ENCODE measurements around the gene FATE1.

FATE1 gene

DNA sequence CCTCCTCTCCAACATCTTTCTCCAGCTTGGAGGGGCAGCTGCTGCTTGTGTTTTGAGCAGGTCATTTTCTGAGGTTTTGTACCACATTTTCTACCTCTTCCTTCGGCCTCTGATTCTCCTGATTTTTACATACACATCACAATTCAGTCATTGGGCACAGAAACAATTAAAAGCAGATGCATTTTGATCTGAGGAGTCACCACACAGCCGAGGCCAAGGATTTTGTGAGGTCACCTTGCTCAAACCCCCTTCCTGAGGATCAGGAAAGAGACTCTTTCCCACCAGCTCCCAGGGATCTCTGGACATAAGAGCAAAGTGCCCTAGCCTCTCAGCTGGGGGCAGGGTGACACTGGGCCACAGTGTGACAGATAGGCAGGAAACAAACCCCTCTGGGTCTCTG lies 5.4 kb upstream of the FATE1 start:
- H3K4me3 ChIP-seq (ENCODE audit: low read depth, low read length) = no peak overlapping the region
- no peak for DNase-seq (ENCODE audit: low read depth)
- TF ChIP-seq MYC (IDR thresholded peaks at IDR 0.05; ENCODE audit: low read depth, low read length) (no peak), POLR2A (IDR thresholded peaks at IDR 0.05; ENCODE audit: extremely low read depth, insufficient read length) (no peak)
- TF ChIP-seq, protein P1, sequence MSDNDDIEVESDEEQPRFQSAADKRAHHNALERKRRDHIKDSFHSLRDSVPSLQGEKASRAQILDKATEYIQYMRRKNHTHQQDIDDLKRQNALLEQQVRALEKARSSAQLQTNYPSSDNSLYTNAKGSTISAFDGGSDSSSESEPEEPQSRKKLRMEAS (IDR thresholded peaks at IDR 0.05; ENCODE audit: low read depth, low read length) = no peak
- TF ChIP-seq, protein P2, sequence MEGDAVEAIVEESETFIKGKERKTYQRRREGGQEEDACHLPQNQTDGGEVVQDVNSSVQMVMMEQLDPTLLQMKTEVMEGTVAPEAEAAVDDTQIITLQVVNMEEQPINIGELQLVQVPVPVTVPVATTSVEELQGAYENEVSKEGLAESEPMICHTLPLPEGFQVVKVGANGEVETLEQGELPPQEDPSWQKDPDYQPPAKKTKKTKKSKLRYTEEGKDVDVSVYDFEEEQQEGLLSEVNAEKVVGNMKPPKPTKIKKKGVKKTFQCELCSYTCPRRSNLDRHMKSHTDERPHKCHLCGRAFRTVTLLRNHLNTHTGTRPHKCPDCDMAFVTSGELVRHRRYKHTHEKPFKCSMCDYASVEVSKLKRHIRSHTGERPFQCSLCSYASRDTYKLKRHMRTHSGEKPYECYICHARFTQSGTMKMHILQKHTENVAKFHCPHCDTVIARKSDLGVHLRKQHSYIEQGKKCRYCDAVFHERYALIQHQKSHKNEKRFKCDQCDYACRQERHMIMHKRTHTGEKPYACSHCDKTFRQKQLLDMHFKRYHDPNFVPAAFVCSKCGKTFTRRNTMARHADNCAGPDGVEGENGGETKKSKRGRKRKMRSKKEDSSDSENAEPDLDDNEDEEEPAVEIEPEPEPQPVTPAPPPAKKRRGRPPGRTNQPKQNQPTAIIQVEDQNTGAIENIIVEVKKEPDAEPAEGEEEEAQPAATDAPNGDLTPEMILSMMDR (IDR thresholded peaks at IDR 0.05; ENCODE audit: low read depth, low read length) = no peak

DNA sequence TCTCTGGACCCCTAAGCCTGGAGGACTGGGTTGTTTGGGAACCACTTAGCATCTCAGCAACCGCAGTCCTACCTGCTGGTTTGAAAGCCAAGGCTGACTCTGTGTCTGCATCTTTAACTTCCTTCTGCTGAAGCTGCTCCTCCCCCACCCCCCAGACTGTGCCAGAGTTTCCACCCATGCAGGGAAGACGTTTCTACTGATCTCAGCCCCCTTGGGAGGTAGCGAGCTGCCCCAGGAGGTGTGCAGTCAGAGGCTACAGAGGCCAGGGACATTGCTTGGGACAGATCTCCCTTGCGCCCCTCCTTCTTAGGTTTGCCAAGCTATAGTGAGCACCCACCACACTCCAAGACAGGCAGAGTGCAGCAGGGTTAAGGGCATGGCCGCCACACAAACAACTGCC lies 4.7 kb upstream of the FATE1 start:
- H3K4me3 ChIP-seq (ENCODE audit: low read depth, low read length) = no peak overlapping the region
- DNase-seq (ENCODE audit: low read depth) = no peak
- TF ChIP-seq, protein P2 (IDR thresholded peaks at IDR 0.05; ENCODE audit: low read depth, low read length) = no peak
- TF ChIP-seq POLR2A (IDR thresholded peaks at IDR 0.05; ENCODE audit: extremely low read depth, insufficient read length) (no peak), MYC (IDR thresholded peaks at IDR 0.05; ENCODE audit: low read depth, low read length) (no peak)
- TF ChIP-seq, protein P1 (IDR thresholded peaks at IDR 0.05; ENCODE audit: low read depth, low read length) = no peak

DNA sequence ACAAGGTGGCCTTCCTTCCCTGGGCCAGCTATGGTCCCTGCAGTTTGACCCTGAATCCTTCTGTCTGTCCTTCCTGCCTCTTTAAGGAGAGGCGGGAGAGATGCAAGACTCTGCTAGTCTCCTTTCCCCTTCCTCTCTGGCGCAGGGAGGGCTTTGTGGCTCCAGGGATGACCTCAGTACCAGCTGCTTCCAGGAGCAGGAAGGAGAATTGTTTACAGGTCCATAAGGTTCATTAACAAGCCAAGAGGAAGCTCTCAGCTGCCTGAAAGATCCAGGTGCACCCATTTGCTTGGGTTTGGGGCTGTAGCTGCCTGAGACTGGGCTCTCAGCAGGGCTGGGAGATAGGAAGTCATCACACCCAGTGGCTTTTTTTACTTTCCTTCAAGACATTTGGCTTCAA lies 4.0 kb upstream of the FATE1 start:
- no peak for DNase-seq (ENCODE audit: low read depth)
- TF ChIP-seq, protein P2 (IDR thresholded peaks at IDR 0.05; ENCODE audit: low read depth, low read length) = no peak
- no peak for TF ChIP-seq POLR2A (IDR thresholded peaks at IDR 0.05; ENCODE audit: extremely low read depth, insufficient read length)
- no peak for TF ChIP-seq MYC (IDR thresholded peaks at IDR 0.05; ENCODE audit: low read depth, low read length)
- TF ChIP-seq, protein P1 (IDR thresholded peaks at IDR 0.05; ENCODE audit: low read depth, low read length) = no peak
- H3K4me3 ChIP-seq (ENCODE audit: low read depth, low read length) = no peak overlapping the region

DNA sequence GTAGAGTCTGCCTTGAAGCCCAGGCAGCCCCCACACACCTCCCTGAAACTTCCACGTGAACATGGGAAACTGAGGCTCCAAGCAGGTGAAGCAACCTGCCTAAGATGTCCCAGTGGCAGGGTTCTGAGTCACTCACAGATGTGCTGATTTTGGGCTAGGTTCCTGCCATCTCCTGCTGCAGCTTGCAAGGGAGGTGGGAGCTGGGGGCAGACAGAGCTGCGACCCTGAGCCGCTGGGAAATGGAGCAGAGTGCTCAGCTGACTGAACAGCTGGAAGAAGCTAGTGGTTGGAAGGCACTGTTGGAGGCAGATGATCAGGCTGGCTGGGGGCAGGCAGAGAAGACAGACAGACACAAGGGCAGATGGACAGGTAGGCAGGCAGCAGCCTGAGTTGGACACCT lies 3.6 kb upstream of the FATE1 start:
- H3K4me3 ChIP-seq (ENCODE audit: low read depth, low read length) = no peak overlapping the region
- DNase-seq (ENCODE audit: low read depth) = no peak
- TF ChIP-seq, protein P1 (IDR thresholded peaks at IDR 0.05; ENCODE audit: low read depth, low read length) = no peak
- TF ChIP-seq, protein P2 (IDR thresholded peaks at IDR 0.05; ENCODE audit: low read depth, low read length) = no peak
- TF ChIP-seq POLR2A (IDR thresholded peaks at IDR 0.05; ENCODE audit: extremely low read depth, insufficient read length) (no peak), MYC (IDR thresholded peaks at IDR 0.05; ENCODE audit: low read depth, low read length) (no peak)

DNA sequence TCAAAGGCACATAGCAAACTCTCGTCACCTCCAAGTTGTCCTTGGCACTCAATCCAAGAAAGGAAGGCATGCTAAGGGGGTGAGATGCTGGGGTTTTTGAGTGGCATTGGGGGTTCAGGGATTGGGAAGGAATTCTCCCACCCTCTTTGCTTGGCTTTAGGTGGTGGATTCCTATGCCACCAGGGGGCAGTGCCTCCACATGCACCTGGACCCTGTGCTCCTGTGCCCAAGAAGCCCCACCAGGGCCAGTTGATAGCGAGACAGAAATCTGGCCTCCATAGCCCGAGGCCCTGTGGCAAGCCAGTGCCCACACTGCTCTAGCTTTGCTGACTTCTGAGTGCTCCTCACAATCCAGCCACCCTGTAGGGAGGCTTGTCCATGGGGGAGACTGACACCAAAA lies 2.0 kb upstream of the FATE1 start:
- DNase-seq (ENCODE audit: low read depth) = peak; percentile 54
- TF ChIP-seq, protein P1 (IDR thresholded peaks at IDR 0.05; ENCODE audit: low read depth, low read length) = no peak
- TF ChIP-seq POLR2A (IDR thresholded peaks at IDR 0.05; ENCODE audit: extremely low read depth, insufficient read length) (no peak), MYC (IDR thresholded peaks at IDR 0.05; ENCODE audit: low read depth, low read length) (no peak)
- TF ChIP-seq, protein P2 (IDR thresholded peaks at IDR 0.05; ENCODE audit: low read depth, low read length) = peak; percentile 60
- no peak overlapping the region for H3K4me3 ChIP-seq (ENCODE audit: low read depth, low read length)

DNA sequence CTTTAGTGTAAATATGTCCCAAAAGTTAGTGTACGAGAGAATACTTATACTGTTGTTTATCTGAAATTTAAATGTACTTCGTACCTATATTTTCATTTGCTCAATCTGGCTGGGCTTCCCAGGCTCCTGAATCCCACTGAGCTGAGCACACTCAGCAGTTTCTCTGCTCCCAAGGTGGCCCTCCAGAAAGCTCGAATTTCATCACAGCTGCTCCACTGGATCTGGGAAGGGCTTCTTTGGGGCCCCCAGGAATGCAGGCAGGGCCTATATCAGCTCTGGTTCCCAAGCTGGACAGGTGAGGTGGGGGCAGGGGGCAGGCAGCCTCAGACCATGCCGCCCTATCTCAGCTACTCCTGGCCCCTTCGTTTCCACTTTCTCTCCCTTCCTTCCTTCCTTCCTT lies 1.5 kb upstream of the FATE1 start:
- no peak for DNase-seq (ENCODE audit: low read depth)
- H3K4me3 ChIP-seq (ENCODE audit: low read depth, low read length) = no peak overlapping the region
- TF ChIP-seq, protein P2 (IDR thresholded peaks at IDR 0.05; ENCODE audit: low read depth, low read length) = no peak
- TF ChIP-seq, protein P1 (IDR thresholded peaks at IDR 0.05; ENCODE audit: low read depth, low read length) = no peak
- TF ChIP-seq POLR2A (IDR thresholded peaks at IDR 0.05; ENCODE audit: extremely low read depth, insufficient read length) (no peak), MYC (IDR thresholded peaks at IDR 0.05; ENCODE audit: low read depth, low read length) (no peak)

All from NB4 (cell line).